OCI-LY7 (cell line): ENCODE data around the gene EHMT2.

ENCODE experiments used
- CTCF ChIP-seq: fragments of 200-600 bp; sonication (generic); conservative IDR thresholded peaks from 2 replicates; pipeline ENCODE4 v1.5.1; 2014; ENCODE audit warnings: mild to moderate bottlenecking, antibody characterized with exemption, low read length, moderate library complexity, mixed read lengths
- EZH2phosphoT487 ChIP-seq: fragments of 200-600 bp; sonication (generic); IDR thresholded peaks from 2 replicates; pipeline ENCODE4 v1.6.1; 2018; ENCODE audit warnings: low read depth, borderline replicate concordance, mild to moderate bottlenecking, mixed run types, antibody characterized with exemption, low read length, moderate library complexity, mixed read lengths

- no peak for TF ChIP-seq CTCF
- TF ChIP-seq EZH2phosphoT487 = no peak
These were observed 66.6 kb downstream of the EHMT2 start for GRCh38 chr6:31830886-31831335.
